Smooth muscle cell (in vitro differentiated cells): Measurements from ENCODE around the gene RELCH. TPM values are rescaled to one million over a fixed set of nuclear protein-coding genes. Genes with fewer than 3 reads are reported as not detected.

Experiments
- DNase-seq: peaks from one replicate; lab custom pipeline; 2025; ENCODE audit not compliant: unreplicated experiment; lab: John Stamatoyannopoulos, UW
- H2AFZ ChIP-seq: fragments of 200-600 bp; sonication (generic); 2 replicates; pipeline ENCODE4 v1.6.0; 2016; ENCODE audit warnings: antibody characterized with exemption, low read depth, mild to moderate bottlenecking
- H3F3A ChIP-seq: fragments of 200-600 bp; sonication (generic); 2 replicates; pipeline ENCODE4 v1.6.0; 2017; ENCODE audit warnings: antibody characterized with exemption, low read depth
- H3K27ac ChIP-seq: fragments of 200-600 bp; sonication (generic); 2 replicates; pipeline ENCODE4 v1.5.1; 2016; ENCODE audit warnings: low read depth, mild to moderate bottlenecking
- H3K27me3 ChIP-seq: fragments of 200-600 bp; sonication (generic); 2 replicates; pipeline ENCODE4 v1.6.1; 2016; ENCODE audit warnings: low read depth, mild to moderate bottlenecking
- H3K36me3 ChIP-seq: fragments of 200-600 bp; sonication (generic); 2 replicates; pipeline ENCODE4 v1.5.1; 2016; ENCODE audit warnings: low read depth
- H3K4me1 ChIP-seq: fragments of 200-600 bp; sonication (generic); 2 replicates; pipeline ENCODE4 v1.5.1; 2016; ENCODE audit warnings: low read depth
- H3K4me2 ChIP-seq: fragments of 200-600 bp; sonication (generic); 2 replicates; pipeline ENCODE4 v1.6.0; 2016; ENCODE audit warnings: mild to moderate bottlenecking
- H3K4me3 ChIP-seq: fragments of 200-600 bp; sonication (generic); 2 replicates; pipeline ENCODE4 v1.5.1; 2016; ENCODE audit warnings: mild to moderate bottlenecking
- H3K79me2 ChIP-seq: fragments of 200-600 bp; sonication (generic); 2 replicates; pipeline ENCODE4 v1.6.0; 2016; ENCODE audit warnings: low read depth, mild to moderate bottlenecking
- H3K9ac ChIP-seq: fragments of 200-600 bp; sonication (generic); 2 replicates; pipeline ENCODE4 v1.6.0; 2016; ENCODE audit warnings: low read depth
- H3K9me3 ChIP-seq: fragments of 200-600 bp; sonication (generic); replicated peaks from 2 replicates; pipeline ENCODE4 v1.5.1; 2016; ENCODE audit warnings: low read depth
- H4K20me1 ChIP-seq: fragments of 200-600 bp; sonication (generic); 2 replicates; pipeline ENCODE4 v1.6.0; 2016; ENCODE audit warnings: low read depth
- WGBS: methylation state at CpG from one replicate; pipeline ENCODE4 v1.1.7; 2016; ENCODE audit warnings: low lambda C conversion rate; 5-methylcytosine and 5-hydroxymethylcytosine counted together
- polyA plus RNA-seq: library from polyadenylated mRNA; unstranded; fragments of >200 nt; fragmentation: Nextera tagmentation; extraction: Ambion mirVana; gene quantifications from 2 replicates; pipeline ENCODE4 v1.2.1, GENCODE V29; 2016
- total RNA-seq: library from RNA; depleted of rRNA; stranded (reverse); fragments of >200 nt; gene quantifications from 2 replicates; pipeline ENCODE4 v1.2.3, GENCODE V29; 2014
- TF ChIP-seq, protein P1 (sequence below): fragments of 200-600 bp; sonication (generic); IDR thresholded peaks from 2 replicates; pipeline ENCODE4 v1.5.1; 2017; ENCODE audit warnings: borderline replicate concordance, mild to moderate bottlenecking, antibody characterized with exemption; ENCODE audit not compliant: insufficient read depth, poor library complexity, severe bottlenecking

RELCH gene
- total and polyA plus RNA-seq, 2 experiments from 2014 or later, result 3.6 to 19.2 TPM

- Histone ChIP-seq H2AFZ (no peak overlapping the region), H3K9ac (no peak overlapping the region), H3K4me3 (no peak overlapping the region), H3K4me1 (no peaks in the 10 kb centered on the region), H3K36me3 (no peaks in the 10 kb centered on the region), H3K27ac (no peak overlapping the region), H3K79me2 (peaks cover 57% of the 10 kb centered on the region), H3K4me2 (no peak overlapping the region), H3K27me3 (no peaks in the 10 kb centered on the region), H4K20me1 (peaks cover 88% of the 10 kb centered on the region), H3F3A (no peaks in the 10 kb centered on the region), H3K9me3 (no peaks in the 10 kb centered on the region)
- DNase-seq, result no peak
- TF ChIP-seq, protein P1, sequence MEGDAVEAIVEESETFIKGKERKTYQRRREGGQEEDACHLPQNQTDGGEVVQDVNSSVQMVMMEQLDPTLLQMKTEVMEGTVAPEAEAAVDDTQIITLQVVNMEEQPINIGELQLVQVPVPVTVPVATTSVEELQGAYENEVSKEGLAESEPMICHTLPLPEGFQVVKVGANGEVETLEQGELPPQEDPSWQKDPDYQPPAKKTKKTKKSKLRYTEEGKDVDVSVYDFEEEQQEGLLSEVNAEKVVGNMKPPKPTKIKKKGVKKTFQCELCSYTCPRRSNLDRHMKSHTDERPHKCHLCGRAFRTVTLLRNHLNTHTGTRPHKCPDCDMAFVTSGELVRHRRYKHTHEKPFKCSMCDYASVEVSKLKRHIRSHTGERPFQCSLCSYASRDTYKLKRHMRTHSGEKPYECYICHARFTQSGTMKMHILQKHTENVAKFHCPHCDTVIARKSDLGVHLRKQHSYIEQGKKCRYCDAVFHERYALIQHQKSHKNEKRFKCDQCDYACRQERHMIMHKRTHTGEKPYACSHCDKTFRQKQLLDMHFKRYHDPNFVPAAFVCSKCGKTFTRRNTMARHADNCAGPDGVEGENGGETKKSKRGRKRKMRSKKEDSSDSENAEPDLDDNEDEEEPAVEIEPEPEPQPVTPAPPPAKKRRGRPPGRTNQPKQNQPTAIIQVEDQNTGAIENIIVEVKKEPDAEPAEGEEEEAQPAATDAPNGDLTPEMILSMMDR, result no peak
Measured at GRCh38 chr18:62196980-62197379, 9.9 kb downstream of the RELCH start.

DNA sequence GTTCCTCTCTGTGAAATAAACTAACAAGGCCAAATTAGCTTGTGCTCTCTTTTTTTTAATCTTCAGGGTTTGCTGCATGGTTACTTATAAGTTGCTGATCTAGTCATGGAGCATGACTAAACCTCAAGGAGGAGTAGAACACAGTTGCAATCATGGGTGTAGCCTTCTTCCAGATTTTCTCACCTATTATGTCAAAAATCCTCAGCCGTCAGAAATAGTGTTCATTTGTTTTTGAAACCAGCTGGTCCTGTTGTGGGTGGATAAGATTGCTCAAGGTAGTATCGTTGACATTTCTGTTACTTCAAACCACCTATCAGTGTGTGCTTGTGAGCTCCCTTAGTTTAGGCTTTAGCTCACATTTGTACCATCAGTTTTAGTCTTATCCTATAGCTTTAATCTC, 11.2 kb downstream of the RELCH start:
- Histone ChIP-seq H3K36me3 (no peaks in the 10 kb centered on the region), H3K4me2 (no peak overlapping the region), H3K9ac (no peak overlapping the region), H3K4me3 (no peak overlapping the region), H3K9me3 (no peaks in the 10 kb centered on the region), H3K27me3 (no peaks in the 10 kb centered on the region), H3F3A (no peaks in the 10 kb centered on the region), H3K27ac (no peak overlapping the region), H2AFZ (no peak overlapping the region), H4K20me1 (peaks cover 82% of the 10 kb centered on the region), H3K4me1 (no peaks in the 10 kb centered on the region), H3K79me2 (peaks cover 50% of the 10 kb centered on the region)
- DNase-seq, result no peak
- TF ChIP-seq, protein P1, result no peak
- WGBS, result 70% methylated on average over 2 of the region's 2 CpGs

- Histone ChIP-seq H3K9me3 (no peaks in the 10 kb centered on the region), H3F3A (no peaks in the 10 kb centered on the region), H3K9ac (no peak overlapping the region), H2AFZ (no peak overlapping the region), H3K79me2 (peaks cover 47% of the 10 kb centered on the region), H4K20me1 (peaks cover 73% of the 10 kb centered on the region), H3K4me1 (no peaks in the 10 kb centered on the region), H3K27me3 (no peaks in the 10 kb centered on the region), H3K36me3 (no peaks in the 10 kb centered on the region), H3K4me3 (no peak overlapping the region), H3K27ac (peak overlapping the region; percentile 32), H3K4me2 (no peak overlapping the region)
- 84% methylated on average over 2 of the region's 2 CpGs for WGBS
- DNase-seq, result no peak
- TF ChIP-seq, protein P1, result no peak
Measured at GRCh38 chr18:62199629-62200028, 12.6 kb downstream of the RELCH start.

DNA sequence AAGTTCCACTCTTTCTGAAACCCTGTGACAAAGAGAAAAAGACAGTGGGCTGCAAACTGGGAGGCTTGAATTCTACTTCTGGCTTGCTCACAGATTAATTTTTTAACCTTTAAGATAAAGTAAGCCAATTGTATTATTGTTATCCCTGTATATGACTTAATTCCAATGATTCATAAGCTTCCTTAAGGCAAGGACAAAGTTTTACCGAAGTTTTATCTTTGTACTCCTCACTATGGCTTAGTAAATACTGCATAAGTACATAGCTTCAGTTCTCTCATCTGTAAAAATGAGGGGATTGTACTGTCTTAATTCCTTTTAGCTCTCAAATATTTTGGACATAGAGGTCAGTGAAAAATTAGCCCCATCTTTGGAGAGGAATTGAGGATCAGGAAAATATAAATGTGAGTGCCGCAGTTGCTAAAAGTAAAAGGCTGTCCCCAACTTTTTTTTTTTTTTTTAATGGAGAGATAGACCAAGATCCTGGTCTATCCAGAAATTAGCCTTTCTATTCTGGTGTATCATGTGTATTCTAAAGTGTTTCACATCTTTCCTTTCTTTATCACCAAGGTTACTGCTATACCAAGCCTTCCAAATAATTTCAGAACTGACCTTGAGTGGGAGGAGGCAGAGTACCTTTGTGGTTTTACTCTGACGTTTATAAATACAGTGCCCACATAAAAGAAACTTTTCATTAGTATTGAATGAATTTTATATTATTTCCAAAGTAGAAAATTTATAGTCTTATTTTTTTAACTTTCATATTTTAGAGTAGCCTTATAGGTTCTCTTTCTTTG, 13.3 kb downstream of the RELCH start:
- TF ChIP-seq, protein P1, result no peak
- Histone ChIP-seq H3K4me2 (no peak overlapping the region), H2AFZ (no peak overlapping the region), H3F3A (no peaks in the 10 kb centered on the region), H4K20me1 (peaks cover 67% of the 10 kb centered on the region), H3K79me2 (peaks cover 47% of the 10 kb centered on the region), H3K27me3 (no peaks in the 10 kb centered on the region), H3K36me3 (no peaks in the 10 kb centered on the region), H3K4me1 (no peaks in the 10 kb centered on the region), H3K9ac (no peak overlapping the region), H3K9me3 (no peaks in the 10 kb centered on the region), H3K27ac (peak overlapping the region; percentile 32), H3K4me3 (no peak overlapping the region)
- no peak for DNase-seq
- 76% methylated on average over 3 of the region's 3 CpGs for WGBS
